K562 (cell line): ENCODE measurements around the gene CSMD2. TPM values are rescaled to one million over a fixed set of nuclear protein-coding genes. Genes with fewer than 3 reads are reported as not detected.

ENCODE experiments used
- ATAC-seq: fragments of 200-7000 bp; cut with Tn5 transposase; 3 replicates; pipeline ENCODE4 v1.9.1; 2020; ENCODE audit warnings: moderate library complexity
- BruUV-seq: library from RNA; stranded (reverse); fragments of 400-500 nt; replicated peaks from 2 replicates; lab custom pipeline; 2021; lab: Mats Ljungman, UMichigan
- CTCF ChIA-PET: fragments of 300-600 bp; formaldehyde crosslinking; extraction: SDS; loops from one replicate; lab custom pipeline; 2021; ENCODE audit warnings: low intra/inter-chr PET ratio; lab: Yijun Ruan, JAX
- POLR2A ChIA-PET: fragments of 300-600, 350-650 bp; sonication (Branson Sonifier 250); formaldehyde crosslinking; extraction: SDS; loops from one replicate; lab custom pipeline; 2021; ENCODE audit warnings: antibody characterized with exemption, inconsistent platforms; lab: Yijun Ruan, JAX
- DNase-seq, 4 experiments: peaks; one replicate each; pipeline versions ENCODE4 v3.0.0 to v3.0.0-alpha.2; 2011 to 2018; ENCODE audit warnings: low spot score in 3 of 4, mixed read lengths in 3 of 4; ENCODE audit errors: extremely low read depth in 1 of 4
- FAIRE-seq: peaks from 2 replicates; lab custom pipeline; 2011; peaks lifted over from hg19 to GRCh38; lab: Jason Lieb, UNC
- H2AFZ ChIP-seq: 2 replicates; pipeline ENCODE4 v1.6.0; 2011; ENCODE audit warnings: low read depth, low read length, control low read depth, inconsistent platforms
- H3K27ac ChIP-seq: fragments of 200-600 bp; 3 replicates; pipeline ENCODE4 v1.8.0; 2011; ENCODE audit warnings: low read depth, mild to moderate bottlenecking, control low read depth, inconsistent platforms, low read length, moderate library complexity, mixed read lengths; ENCODE audit errors: extremely low read depth
- H3K27me3 ChIP-seq, 2 experiments: fragments of 300-600 bp in 1 of 2; 2 replicates in 1 of 2; 3 replicates in 1 of 2; pipeline versions ENCODE4 v1.6.0 to v1.8.0; 2011; ENCODE audit warnings: inconsistent platforms in 2 of 2, low read length in 2 of 2, mild to moderate bottlenecking in 1 of 2, mixed read lengths in 1 of 2, moderate library complexity in 1 of 2; ENCODE audit not compliant: control insufficient read depth in 2 of 2, insufficient read depth in 2 of 2
- H3K36me3 ChIP-seq: fragments of 300-600 bp; 3 replicates; pipeline ENCODE4 v1.8.0; 2011; ENCODE audit warnings: mild to moderate bottlenecking, low read length, inconsistent platforms; ENCODE audit not compliant: control insufficient read depth, insufficient read depth
- H3K4me1 ChIP-seq, 2 experiments: fragments of 200-600 bp in 1 of 2; replicated peaks in 1 of 2; 2 replicates in 1 of 2; 3 replicates in 1 of 2; pipeline versions ENCODE4 v1.5.1 to v1.8.0; 2011; ENCODE audit warnings: inconsistent platforms in 2 of 2, low read length in 2 of 2, mild to moderate bottlenecking in 1 of 2, mixed read lengths in 1 of 2, moderate library complexity in 1 of 2; ENCODE audit not compliant: control insufficient read depth in 2 of 2, insufficient read depth in 2 of 2
- H3K4me2 ChIP-seq: 2 replicates; pipeline ENCODE4 v1.6.1; 2011; ENCODE audit warnings: low read length, control low read depth, inconsistent platforms, mixed read lengths; ENCODE audit not compliant: insufficient read depth
- H3K4me3 ChIP-seq: fragments of 200-600 bp; sonication (generic), shearing (Covaris generic); 2 replicates; pipeline ENCODE4 v1.5.1; 2016; ENCODE audit warnings: control low read depth, inconsistent platforms
- H3K79me2 ChIP-seq: fragments of 200-600 bp; 3 replicates; pipeline ENCODE4 v1.8.0; 2011; ENCODE audit warnings: low read length, inconsistent platforms; ENCODE audit not compliant: control insufficient read depth, insufficient read depth
- H3K9ac ChIP-seq, 2 experiments: 2 replicates each; pipeline versions ENCODE4 v1.6.0 to v1.6.1; 2011; ENCODE audit warnings: low read depth in 2 of 2, low read length in 2 of 2, control low read depth in 1 of 2, inconsistent platforms in 1 of 2, mild to moderate bottlenecking in 1 of 2, mixed read lengths in 1 of 2; ENCODE audit not compliant: insufficient read depth in 1 of 2
- H3K9me1 ChIP-seq: one replicate; pipeline ENCODE4 v1.6.0; 2011; ENCODE audit warnings: inconsistent platforms, mild to moderate bottlenecking, low read length, moderate library complexity; ENCODE audit not compliant: control insufficient read depth, insufficient read depth
- H3K9me3 ChIP-seq: replicated peaks from 2 replicates; pipeline ENCODE4 v1.5.1; 2011; ENCODE audit warnings: low read depth, low read length, inconsistent platforms; ENCODE audit not compliant: control insufficient read depth, insufficient read depth
- H4K20me1 ChIP-seq: replicated peaks from 2 replicates; pipeline ENCODE4 v1.6.1; 2011; ENCODE audit warnings: low read length, inconsistent platforms, mixed read lengths; ENCODE audit not compliant: control insufficient read depth, insufficient read depth
- CHCHD3 ChIP-seq: fragments of 250-450 bp; sonication (Bioruptor Pico); IDR thresholded peaks from 2 replicates; pipeline ENCODE4 v2.1.2; 2022; ENCODE audit warnings: mild to moderate bottlenecking
- EGR1 ChIP-seq: fragments of 450-650 bp; conservative IDR thresholded peaks from 2 replicates; pipeline ENCODE4 v1.6.1; 2017; ENCODE audit warnings: mild to moderate bottlenecking
- HDGF ChIP-seq: fragments of 450-650 bp; IDR thresholded peaks from 2 replicates; pipeline ENCODE4 v1.6.1; 2016
- MED1 ChIP-seq: sonication (generic); formaldehyde crosslinking; IDR thresholded peaks from 2 replicates; pipeline ENCODE4 v1.8.1; 2023; ENCODE audit warnings: missing genetic modification reagents, borderline replicate concordance
- NR2F6 ChIP-seq: fragments of 450-650 bp; formaldehyde crosslinking; IDR thresholded peaks from 2 replicates; pipeline ENCODE4 v1.4.0; 2020; ENCODE audit warnings: mild to moderate bottlenecking
- PHTF2 ChIP-seq: fragments of 250-450 bp; sonication (Bioruptor Pico); IDR thresholded peaks from 2 replicates; pipeline ENCODE4 v1.5.0; 2021; ENCODE audit warnings: mild to moderate bottlenecking
- SUPT5H ChIP-seq: fragments of 450-650 bp; IDR thresholded peaks from 2 replicates; pipeline ENCODE4 v1.6.1; 2016
- ZNF347 ChIP-seq: fragments of 450-650 bp; formaldehyde crosslinking; IDR thresholded peaks from 2 replicates; pipeline ENCODE4 v1.4.0; 2020; ENCODE audit warnings: low read depth, mild to moderate bottlenecking, moderate library complexity
- ZNF778 ChIP-seq: fragments of 450-650 bp; formaldehyde crosslinking; IDR thresholded peaks from 2 replicates; pipeline ENCODE4 v1.4.0; 2020; ENCODE audit warnings: mild to moderate bottlenecking, moderate library complexity
- ZNF79 ChIP-seq: fragments of 250-450 bp; sonication (Bioruptor Pico); IDR thresholded peaks from 2 replicates; pipeline ENCODE4 v1.4.0; 2020; ENCODE audit warnings: low read depth, mild to moderate bottlenecking, moderate library complexity
- WGBS: fragments of 100-300 bp; shearing (Covaris generic); methylation state at CpG from one replicate; pipeline ENCODE4 v1.1.6; 2016; ENCODE audit warnings: low coverage, mixed read lengths; ENCODE audit not compliant: insufficient coverage; ENCODE audit errors: missing lambda C conversion rate; 5-methylcytosine and 5-hydroxymethylcytosine counted together
- in situ Hi-C: fragments of 300-500 bp; cut with MboI; formaldehyde crosslinking; loops from 4 replicates; pipeline ENCODE4 v1.15.0; 2018; ENCODE audit warnings: inconsistent platforms, mixed read lengths
- intact Hi-C: fragments of 100-400 bp; cut with micrococcal nuclease; formaldehyde crosslinking; loops from 2 replicates; pipeline ENCODE4 v1.14.2; 2022
- polyA plus RNA-seq, 8 experiments: library from polyadenylated mRNA; depleted of rRNA in 4 of 8; stranded (reverse) in 5 of 8; unstranded in 3 of 8; fragments of >200 nt; fragmentation: Nextera tagmentation in 2 of 8; fragmentation: Illumina TruSeq in 1 of 8; extraction: Ambion mirVana in 2 of 8; extraction: Trizol in 1 of 8; gene quantifications; 2 replicates each; pipeline versions ENCODE4 v1.2.1 to v1.2.3, GENCODE V29; 2011 to 2014; ENCODE audit warnings: inconsistent platforms in 1 of 8, missing spikeins in 1 of 8
- total RNA-seq, 7 experiments: library from RNA; depleted of rRNA in 6 of 7; stranded (reverse); fragments of >200 nt in 6 of 7; fragmentation: Illumina TruSeq in 2 of 7; extraction: Trizol in 2 of 7; gene quantifications; 2 replicates each; pipeline versions ENCODE4 v1.2.1 to v1.2.3, GENCODE V29; 2011 to 2021; ENCODE audit warnings: low replicate concordance in 1 of 7
- TF ChIP-seq, protein P1 (sequence below): sonication (generic); formaldehyde crosslinking; IDR thresholded peaks from 2 replicates; pipeline ENCODE4 v1.8.0; 2022; ENCODE audit warnings: mild to moderate bottlenecking, missing genetic modification reagents
- TF ChIP-seq, protein P2 (sequence below): sonication (generic); formaldehyde crosslinking; IDR thresholded peaks from 2 replicates; pipeline ENCODE4 v1.8.1; 2023; ENCODE audit warnings: mild to moderate bottlenecking, missing genetic modification reagents
- TF ChIP-seq, protein P3 (sequence below), 3 experiments: fragments of 200-800 bp in 1 of 3; sonication (Bioruptor generic) in 1 of 3; sonication (generic) in 1 of 3; formaldehyde crosslinking in 1 of 3; IDR thresholded peaks; 2 replicates each; pipeline versions ENCODE4 v1.6.1 to v1.8.0; 2016 to 2022; ENCODE audit warnings: mild to moderate bottlenecking in 2 of 3, missing compliant biosample characterization in 2 of 3, missing genetic modification characterization in 2 of 3, missing genetic modification reagents in 1 of 3
- TF ChIP-seq, protein P4 (sequence below): sonication (generic); formaldehyde crosslinking; IDR thresholded peaks from 2 replicates; pipeline ENCODE4 v1.8.0; 2022; ENCODE audit warnings: mild to moderate bottlenecking, missing genetic modification reagents

Gene CSMD2
- total and polyA plus RNA-seq, 9 of the 15 experiments (the other 6 are each of a cell fraction or from before 2014, with no cell fraction given) = not detected

DNA sequence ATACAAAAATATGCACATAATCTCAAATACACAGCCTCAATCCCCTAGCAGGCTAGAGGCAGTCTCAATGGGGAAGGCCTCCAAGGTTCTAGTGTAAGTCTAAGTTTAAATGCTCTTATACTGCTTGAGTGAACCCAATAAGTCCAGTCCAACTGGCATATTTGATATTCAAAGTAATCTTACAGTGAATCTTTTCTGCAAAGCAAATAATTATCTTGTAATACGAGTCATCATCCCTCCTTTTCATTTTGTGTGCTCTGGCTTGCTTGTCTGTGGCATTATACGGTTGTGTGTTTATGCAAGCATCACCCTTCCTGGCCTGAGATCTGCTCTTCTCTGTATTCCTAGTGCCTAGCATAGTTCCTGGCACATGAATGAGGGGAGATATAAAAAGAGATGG, 468.1 kb downstream of the CSMD2 start:
- ATAC-seq (no peak), DNase-seq (no peak), FAIRE-seq (no peak)
- in situ Hi-C loops = no loop called here
- Histone ChIP-seq H3K79me2 (no peaks in the 10 kb centered on the region), H4K20me1 (no peaks in the 10 kb centered on the region), H3K9me3 (no peaks in the 10 kb centered on the region), H2AFZ (no peak overlapping the region), H3K27ac (no peak overlapping the region), H3K27me3 (peaks cover 2 to 6% of the 10 kb centered on the region in 2 experiments; a peak in 2 of 5 replicates), H3K9me1 (no peaks in the 10 kb centered on the region), H3K4me3 (no peak overlapping the region), H3K4me2 (no peak overlapping the region), H3K9ac (no peak overlapping the region), H3K36me3 (no peaks in the 10 kb centered on the region), H3K4me1 (no peaks in the 10 kb centered on the region)
- intact Hi-C loops = no loop called here
- WGBS = 0% methylated on average over 2 of the region's 2 CpGs
- TF ChIP-seq PHTF2 (CRISPR knock-in tag) = no peak
- TF ChIP-seq CHCHD3 (CRISPR knock-in tag) = no peak
- no peak for TF ChIP-seq NR2F6 (CRISPR knock-in tag)
- no peak for TF ChIP-seq MED1 (CRISPR knock-in tag)
- no peak for TF ChIP-seq ZNF778 (CRISPR knock-in tag)
- no peak for TF ChIP-seq EGR1
- TF ChIP-seq, protein P1, sequence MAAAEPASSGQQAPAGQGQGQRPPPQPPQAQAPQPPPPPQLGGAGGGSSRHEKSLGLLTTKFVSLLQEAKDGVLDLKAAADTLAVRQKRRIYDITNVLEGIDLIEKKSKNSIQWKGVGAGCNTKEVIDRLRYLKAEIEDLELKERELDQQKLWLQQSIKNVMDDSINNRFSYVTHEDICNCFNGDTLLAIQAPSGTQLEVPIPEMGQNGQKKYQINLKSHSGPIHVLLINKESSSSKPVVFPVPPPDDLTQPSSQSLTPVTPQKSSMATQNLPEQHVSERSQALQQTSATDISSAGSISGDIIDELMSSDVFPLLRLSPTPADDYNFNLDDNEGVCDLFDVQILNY = no peak
- TF ChIP-seq, protein P2, sequence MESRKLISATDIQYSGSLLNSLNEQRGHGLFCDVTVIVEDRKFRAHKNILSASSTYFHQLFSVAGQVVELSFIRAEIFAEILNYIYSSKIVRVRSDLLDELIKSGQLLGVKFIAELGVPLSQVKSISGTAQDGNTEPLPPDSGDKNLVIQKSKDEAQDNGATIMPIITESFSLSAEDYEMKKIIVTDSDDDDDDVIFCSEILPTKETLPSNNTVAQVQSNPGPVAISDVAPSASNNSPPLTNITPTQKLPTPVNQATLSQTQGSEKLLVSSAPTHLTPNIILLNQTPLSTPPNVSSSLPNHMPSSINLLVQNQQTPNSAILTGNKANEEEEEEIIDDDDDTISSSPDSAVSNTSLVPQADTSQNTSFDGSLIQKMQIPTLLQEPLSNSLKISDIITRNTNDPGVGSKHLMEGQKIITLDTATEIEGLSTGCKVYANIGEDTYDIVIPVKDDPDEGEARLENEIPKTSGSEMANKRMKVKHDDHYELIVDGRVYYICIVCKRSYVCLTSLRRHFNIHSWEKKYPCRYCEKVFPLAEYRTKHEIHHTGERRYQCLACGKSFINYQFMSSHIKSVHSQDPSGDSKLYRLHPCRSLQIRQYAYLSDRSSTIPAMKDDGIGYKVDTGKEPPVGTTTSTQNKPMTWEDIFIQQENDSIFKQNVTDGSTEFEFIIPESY (CRISPR knock-in tag) = no peak
- TF ChIP-seq, protein P3, sequence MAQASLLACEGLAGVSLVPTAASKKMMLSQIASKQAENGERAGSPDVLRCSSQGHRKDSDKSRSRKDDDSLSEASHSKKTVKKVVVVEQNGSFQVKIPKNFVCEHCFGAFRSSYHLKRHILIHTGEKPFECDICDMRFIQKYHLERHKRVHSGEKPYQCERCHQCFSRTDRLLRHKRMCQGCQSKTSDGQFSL (CRISPR knock-in tag; IDR thresholded peaks at IDR 0.05) = no peak
- TF ChIP-seq, protein P3 (tag; IDR thresholded peaks at IDR 0.05) = no peak
- TF ChIP-seq, protein P4, sequence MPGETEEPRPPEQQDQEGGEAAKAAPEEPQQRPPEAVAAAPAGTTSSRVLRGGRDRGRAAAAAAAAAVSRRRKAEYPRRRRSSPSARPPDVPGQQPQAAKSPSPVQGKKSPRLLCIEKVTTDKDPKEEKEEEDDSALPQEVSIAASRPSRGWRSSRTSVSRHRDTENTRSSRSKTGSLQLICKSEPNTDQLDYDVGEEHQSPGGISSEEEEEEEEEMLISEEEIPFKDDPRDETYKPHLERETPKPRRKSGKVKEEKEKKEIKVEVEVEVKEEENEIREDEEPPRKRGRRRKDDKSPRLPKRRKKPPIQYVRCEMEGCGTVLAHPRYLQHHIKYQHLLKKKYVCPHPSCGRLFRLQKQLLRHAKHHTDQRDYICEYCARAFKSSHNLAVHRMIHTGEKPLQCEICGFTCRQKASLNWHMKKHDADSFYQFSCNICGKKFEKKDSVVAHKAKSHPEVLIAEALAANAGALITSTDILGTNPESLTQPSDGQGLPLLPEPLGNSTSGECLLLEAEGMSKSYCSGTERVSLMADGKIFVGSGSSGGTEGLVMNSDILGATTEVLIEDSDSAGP (CRISPR knock-in tag) = no peak
- no peak for TF ChIP-seq HDGF
- no peak for TF ChIP-seq ZNF347 (CRISPR knock-in tag)
- no peak for TF ChIP-seq ZNF79 (CRISPR knock-in tag)
- TF ChIP-seq SUPT5H = no peak
- BruUV-seq = no TSS peak
- ChIA-PET POLR2A (no interaction called here), CTCF (no interaction called here)
